Smooth muscle cell of the coronary artery (primary cell): ENCODE data around the gene SMIM41. TPM values are rescaled to one million over a fixed set of nuclear protein-coding genes. Genes with fewer than 3 reads are reported as not detected.

Source experiments
- total RNA-seq: library from RNA; depleted of rRNA; stranded (reverse); fragments of >200 nt; gene quantifications from 2 replicates; pipeline ENCODE4 v1.2.3, GENCODE V29; 2014; ENCODE audit warnings: low replicate concordance

The SMIM41 gene
- total RNA-seq, result 0.12 and 0.15 TPM in 2 replicates

GRCh38 chr12:52079576-52080402 is at the start of gene SMIM41:
Gene SMIM41, plus strand, starts transcription at chr12:52079704. Its CDS starts 76 bp downstream, at chr12:52079780.

GRCh38 chr12:52050758-52051541 is 28.6 kb upstream of the SMIM41 start, which contains the start of gene NR4A1:
Gene NR4A1, plus strand, starts transcription at chr12:52051442. Its CDS starts 2,887 bp downstream, at chr12:52054329.

GRCh38 chr12:52069327-52070184 is 9.9 kb upstream of the SMIM41 start, which contains the start of gene ATG101:
Gene ATG101, plus strand, starts transcription at chr12:52069978. Its CDS starts 3,673 bp downstream, at chr12:52073651.

Other genes with a start within 250 kb of the SMIM41 start
- 0.12 TPM in 1 of 2 replicates, not detected in the other for gene FIGNL2, start 231.0 kb upstream of the SMIM41 start, total RNA-seq
- 0.23 TPM in 1 of 2 replicates, not detected in the other for gene ANKRD33, start 191.6 kb upstream of the SMIM41 start, total RNA-seq
- 109 and 133 TPM in 2 replicates for gene ACVRL1, start 172.2 kb upstream of the SMIM41 start, total RNA-seq
- 17.5 and 23.4 TPM in 2 replicates for gene ACVR1B, start 128.0 kb upstream of the SMIM41 start, total RNA-seq
- gene TAMALIN, start 72.8 kb upstream of the SMIM41 start, total RNA-seq, result 11.7 and 20.2 TPM in 2 replicates
- gene NR4A1, start 28.3 kb upstream of the SMIM41 start, total RNA-seq, result 1.8 and 4.0 TPM in 2 replicates
- gene ATG101, start 9.7 kb upstream of the SMIM41 start, total RNA-seq, result 109 and 116 TPM in 2 replicates
- gene KRT80, start 112.3 kb downstream of the SMIM41 start, total RNA-seq, result 0.75 TPM in 1 of 2 replicates, not detected in the other
- gene KRT7, start 153.5 kb downstream of the SMIM41 start, total RNA-seq, result 5.4 and 533 TPM in 2 replicates
- gene KRT86, start 194.9 kb downstream of the SMIM41 start, total RNA-seq, result 2.9 TPM in 1 of 2 replicates, not detected in the other
- gene KRT81, start 211.8 kb downstream of the SMIM41 start, total RNA-seq, result 0.23 TPM in 1 of 2 replicates, not detected in the other
- gene KRT83, start 241.7 kb downstream of the SMIM41 start, total RNA-seq, result not detected in 2 replicates